Prostate gland (tissue), 2 donors: ENCODE data around the gene BAIAP2. TPM values are rescaled to one million over a fixed set of nuclear protein-coding genes. Genes with fewer than 3 reads are reported as not detected.

Experiments used
- DNase-seq: peaks from one replicate; pipeline ENCODE4 v3.0.0-alpha.2; 2019; ENCODE audit warnings: low spot score
- H3K27ac ChIP-seq, 2 donors: fragments of 200-600 bp; sonication (generic); 2 replicates each; pipeline ENCODE4 v1.5.1; 2017 to 2019
- H3K27me3 ChIP-seq: fragments of 200-600 bp; sonication (generic); replicated peaks from 2 replicates; pipeline ENCODE4 v1.5.1; 2019; ENCODE audit not compliant: insufficient read depth
- H3K36me3 ChIP-seq, 2 donors: fragments of 200-600 bp; sonication (generic); 1 replicate in 1 of 2; 2 replicates in 1 of 2; pipeline versions ENCODE4 v1.5.1 to v1.8.1; 2017 to 2019
- H3K4me1 ChIP-seq: fragments of 200-600 bp; sonication (generic); replicated peaks from 2 replicates; pipeline ENCODE4 v1.5.1; 2019
- H3K4me3 ChIP-seq, 2 donors: fragments of 200-600 bp; sonication (generic); 2 replicates each; pipeline ENCODE4 v1.5.1; 2017 to 2019
- H3K9me3 ChIP-seq: fragments of 200-600 bp; sonication (generic); 2 replicates; pipeline ENCODE4 v1.5.1; 2017
- POLR2A ChIP-seq: fragments of 450-650 bp; IDR thresholded peaks from one replicate; pipeline ENCODE4 v1.6.1; 2016; ENCODE audit warnings: antibody characterized with exemption, mild to moderate bottlenecking
- POLR2AphosphoS5 ChIP-seq: sonication (generic); formaldehyde crosslinking; IDR thresholded peaks from one replicate; pipeline ENCODE4 v1.6.1; 2017; ENCODE audit warnings: antibody characterized with exemption
- WGBS: methylation state at CpG from one replicate; pipeline ENCODE4 v1.1.5; 2018; 5-methylcytosine and 5-hydroxymethylcytosine counted together
- intact Hi-C: fragments of 100-400 bp; cut with DNase I; formaldehyde crosslinking; loops from one replicate; pipeline ENCODE4 v1.14.2; 2022
- total RNA-seq, 2 donors: library from RNA; depleted of rRNA; stranded (reverse); fragments of >200 nt; gene quantifications; one replicate each; pipeline ENCODE4 v1.1.0, GENCODE V29; 2016
- TF ChIP-seq, protein P1 (sequence below), 4 experiments: fragments of 200-600 bp in 2 of 4; fragments of 450-650 bp in 2 of 4; sonication (generic) in 2 of 4; IDR thresholded peaks; 1 replicate in 3 of 4; 2 replicates in 1 of 4; pipeline ENCODE4 v1.5.1; 2016 to 2019; ENCODE audit warnings: antibody characterized with exemption in 4 of 4, mild to moderate bottlenecking in 2 of 4, moderate library complexity in 2 of 4

BAIAP2 gene
- total RNA-seq, 2 donors from 2014 or later = 125 to 148 TPM

DNA sequence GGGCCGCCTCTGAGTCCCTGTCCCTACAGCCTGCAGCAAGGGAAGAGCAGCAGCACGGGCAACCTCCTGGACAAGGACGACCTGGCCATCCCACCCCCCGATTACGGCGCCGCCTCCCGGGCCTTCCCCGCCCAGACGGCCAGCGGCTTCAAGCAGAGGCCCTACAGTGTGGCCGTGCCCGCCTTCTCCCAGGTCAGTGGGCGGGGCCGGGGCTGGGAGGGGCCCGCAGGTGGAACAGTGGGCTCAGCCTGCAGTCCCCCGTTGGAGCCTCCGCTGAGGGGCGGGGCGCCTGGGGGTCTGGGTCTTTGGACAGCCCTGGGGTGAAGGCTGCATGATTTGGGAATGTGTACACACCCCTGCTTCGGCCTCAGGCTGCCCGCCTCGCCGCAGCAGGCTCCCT lies 71.8 kb downstream of the BAIAP2 start:
- Histone ChIP-seq H3K4me3 (no peak overlapping the region), H3K36me3 (peaks cover 11 to 20% of the 10 kb centered on the region in 2 donors), H3K9me3 (no peaks in the 10 kb centered on the region), H3K27me3 (no peaks in the 10 kb centered on the region), H3K4me1 (no peaks in the 10 kb centered on the region), H3K27ac (no peak overlapping the region)
- TF ChIP-seq POLR2A (no peak), POLR2AphosphoS5 (no peak)
- TF ChIP-seq, protein P1, sequence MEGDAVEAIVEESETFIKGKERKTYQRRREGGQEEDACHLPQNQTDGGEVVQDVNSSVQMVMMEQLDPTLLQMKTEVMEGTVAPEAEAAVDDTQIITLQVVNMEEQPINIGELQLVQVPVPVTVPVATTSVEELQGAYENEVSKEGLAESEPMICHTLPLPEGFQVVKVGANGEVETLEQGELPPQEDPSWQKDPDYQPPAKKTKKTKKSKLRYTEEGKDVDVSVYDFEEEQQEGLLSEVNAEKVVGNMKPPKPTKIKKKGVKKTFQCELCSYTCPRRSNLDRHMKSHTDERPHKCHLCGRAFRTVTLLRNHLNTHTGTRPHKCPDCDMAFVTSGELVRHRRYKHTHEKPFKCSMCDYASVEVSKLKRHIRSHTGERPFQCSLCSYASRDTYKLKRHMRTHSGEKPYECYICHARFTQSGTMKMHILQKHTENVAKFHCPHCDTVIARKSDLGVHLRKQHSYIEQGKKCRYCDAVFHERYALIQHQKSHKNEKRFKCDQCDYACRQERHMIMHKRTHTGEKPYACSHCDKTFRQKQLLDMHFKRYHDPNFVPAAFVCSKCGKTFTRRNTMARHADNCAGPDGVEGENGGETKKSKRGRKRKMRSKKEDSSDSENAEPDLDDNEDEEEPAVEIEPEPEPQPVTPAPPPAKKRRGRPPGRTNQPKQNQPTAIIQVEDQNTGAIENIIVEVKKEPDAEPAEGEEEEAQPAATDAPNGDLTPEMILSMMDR (IDR thresholded peaks at IDR 0.05) = no peak
- intact Hi-C loops = no loop called here
- no peak for DNase-seq
- 80% methylated on average over 24 of the region's 24 CpGs for WGBS

- TF ChIP-seq, protein P1 (IDR thresholded peaks at IDR 0.05) = no peak
- TF ChIP-seq POLR2AphosphoS5 (no peak), POLR2A (no peak)
- H3K9me3 ChIP-seq = no peaks in the 10 kb centered on the region
- no peaks in the 10 kb centered on the region for H3K4me1 ChIP-seq
- H3K4me3 ChIP-seq = no peak overlapping the region
- WGBS = 76% methylated on average over 9 of the region's 9 CpGs
- H3K36me3 ChIP-seq = peaks cover 11 to 20% of the 10 kb centered on the region in 2 donors
- no peak for DNase-seq
- intact Hi-C loops = no loop called here
- no peaks in the 10 kb centered on the region for H3K27me3 ChIP-seq
- H3K27ac ChIP-seq = no peak overlapping the region
Observed at GRCh38 chr17:81108220-81108619, 73.3 kb downstream of the BAIAP2 start.

DNA sequence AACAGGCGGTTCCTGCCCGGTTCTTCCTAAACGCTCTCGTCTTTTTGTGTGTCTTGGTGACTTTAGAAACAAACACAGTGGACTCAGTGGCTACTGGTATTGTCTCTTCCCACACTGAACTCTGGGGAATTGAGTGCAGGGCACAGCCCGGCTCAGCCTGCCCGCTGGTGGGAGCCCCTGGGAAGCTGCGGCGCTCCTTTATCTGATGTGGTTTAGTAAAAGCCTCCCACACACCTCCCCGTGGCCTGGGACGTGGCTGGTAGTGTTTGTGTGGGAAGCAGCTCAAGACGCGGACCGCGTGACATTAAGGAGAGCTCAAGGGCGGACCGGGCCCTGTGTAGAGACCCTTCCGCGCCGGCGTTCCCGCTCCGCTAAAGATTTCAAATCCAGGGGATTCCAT lies 75.0 kb downstream of the BAIAP2 start:
- TF ChIP-seq, protein P1 (IDR thresholded peaks at IDR 0.05) = no peak
- TF ChIP-seq POLR2AphosphoS5 (no peak), POLR2A (no peak)
- H3K27me3 ChIP-seq = no peaks in the 10 kb centered on the region
- H3K4me3 ChIP-seq = no peak overlapping the region
- no peak overlapping the region for H3K27ac ChIP-seq
- no peak for DNase-seq
- H3K4me1 ChIP-seq = no peaks in the 10 kb centered on the region
- peaks cover 0 to 14% of the 10 kb centered on the region in 2 donors for H3K36me3 ChIP-seq
- WGBS = 83% methylated on average over 22 of the region's 22 CpGs
- no peaks in the 10 kb centered on the region for H3K9me3 ChIP-seq
- intact Hi-C loops = no loop called here

GRCh38 chr17:81110488-81111040 lies 75.6 kb downstream of the BAIAP2 start:
- TF ChIP-seq, protein P1 (IDR thresholded peaks at IDR 0.05) = no peak
- no peak for TF ChIP-seq POLR2AphosphoS5
- no peak for TF ChIP-seq POLR2A
- H3K27me3 ChIP-seq = no peaks in the 10 kb centered on the region
- 85% methylated on average over 30 of the region's 30 CpGs for WGBS
- no peak for DNase-seq
- intact Hi-C loops = no loop called here
- no peak overlapping the region for H3K27ac ChIP-seq
- H3K4me3 ChIP-seq = no peak overlapping the region
- no peaks in the 10 kb centered on the region for H3K4me1 ChIP-seq
- peaks cover 0 to 11% of the 10 kb centered on the region in 2 donors for H3K36me3 ChIP-seq
- H3K9me3 ChIP-seq = no peaks in the 10 kb centered on the region

- Histone ChIP-seq H3K27ac (no peak overlapping the region), H3K27me3 (no peaks in the 10 kb centered on the region), H3K4me3 (no peak overlapping the region), H3K36me3 (peaks cover 2 to 15% of the 10 kb centered on the region in 2 donors), H3K9me3 (no peaks in the 10 kb centered on the region), H3K4me1 (no peaks in the 10 kb centered on the region)
- 86% methylated on average over 10 of the region's 10 CpGs for WGBS
- TF ChIP-seq POLR2A (no peak), POLR2AphosphoS5 (no peak)
- TF ChIP-seq, protein P1 (IDR thresholded peaks at IDR 0.05) = no peak
- intact Hi-C loops = no loop called here
- no peak for DNase-seq
Observed at GRCh38 chr17:81111066-81111465, 76.1 kb downstream of the BAIAP2 start.
